Measurements from ENCODE around the gene KIF4A.
"Not testable (repeated sequence)": the region's sequence is repeated elsewhere in the genome, so short reads cannot be mapped to it uniquely, and the experiment has no call there.

Gene KIF4A

GRCh38 chrX:70352496-70352895, 62.6 kb downstream of the KIF4A start:
- DNase-seq (ENCODE audit: insufficient read length, low spot score) (no peak), FAIRE-seq (no peak)
- TF ChIP-seq, protein P1, sequence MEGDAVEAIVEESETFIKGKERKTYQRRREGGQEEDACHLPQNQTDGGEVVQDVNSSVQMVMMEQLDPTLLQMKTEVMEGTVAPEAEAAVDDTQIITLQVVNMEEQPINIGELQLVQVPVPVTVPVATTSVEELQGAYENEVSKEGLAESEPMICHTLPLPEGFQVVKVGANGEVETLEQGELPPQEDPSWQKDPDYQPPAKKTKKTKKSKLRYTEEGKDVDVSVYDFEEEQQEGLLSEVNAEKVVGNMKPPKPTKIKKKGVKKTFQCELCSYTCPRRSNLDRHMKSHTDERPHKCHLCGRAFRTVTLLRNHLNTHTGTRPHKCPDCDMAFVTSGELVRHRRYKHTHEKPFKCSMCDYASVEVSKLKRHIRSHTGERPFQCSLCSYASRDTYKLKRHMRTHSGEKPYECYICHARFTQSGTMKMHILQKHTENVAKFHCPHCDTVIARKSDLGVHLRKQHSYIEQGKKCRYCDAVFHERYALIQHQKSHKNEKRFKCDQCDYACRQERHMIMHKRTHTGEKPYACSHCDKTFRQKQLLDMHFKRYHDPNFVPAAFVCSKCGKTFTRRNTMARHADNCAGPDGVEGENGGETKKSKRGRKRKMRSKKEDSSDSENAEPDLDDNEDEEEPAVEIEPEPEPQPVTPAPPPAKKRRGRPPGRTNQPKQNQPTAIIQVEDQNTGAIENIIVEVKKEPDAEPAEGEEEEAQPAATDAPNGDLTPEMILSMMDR (IDR thresholded peaks at IDR 0.05; ENCODE audit: insufficient read depth, missing control alignments) = no peak

DNA sequence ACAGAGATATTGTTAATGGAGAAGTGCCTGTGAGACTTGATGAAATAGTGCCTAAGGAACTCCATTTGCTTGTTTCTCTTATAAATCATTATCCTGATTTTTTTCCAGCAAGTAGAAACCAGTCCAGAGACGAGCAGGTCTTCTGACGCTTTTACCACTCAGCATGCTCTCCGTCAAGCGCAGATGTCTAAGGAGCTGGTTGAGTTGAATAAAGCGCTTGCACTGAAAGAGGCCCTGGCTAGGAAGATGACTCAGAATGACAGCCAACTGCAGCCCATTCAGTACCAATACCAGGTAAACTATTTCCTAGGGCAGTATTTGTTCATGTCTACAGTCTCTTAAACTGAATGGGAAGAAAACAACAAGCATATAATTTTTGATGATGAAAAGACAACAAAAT, 63.6 kb downstream of the KIF4A start:
- no peak for FAIRE-seq
- TF ChIP-seq, protein P1 (IDR thresholded peaks at IDR 0.05; ENCODE audit: insufficient read depth, missing control alignments) = no peak

GRCh38 chrX:70354716-70355115, 64.8 kb downstream of the KIF4A start:
- no peak for DNase-seq (ENCODE audit: insufficient read length, low spot score)
- TF ChIP-seq, protein P1 (IDR thresholded peaks at IDR 0.05; ENCODE audit: insufficient read depth, missing control alignments) = no peak
- FAIRE-seq = no peak

More for the DNA sequence above, 63.6 kb downstream of the KIF4A start:
- DNase-seq (ENCODE audit: insufficient read length, low spot score) = no peak

- FAIRE-seq = no peak
- TF ChIP-seq, protein P1 (IDR thresholded peaks at IDR 0.05; ENCODE audit: insufficient read depth, missing control alignments) = no peak
- DNase-seq (ENCODE audit: insufficient read length, low spot score) = no peak
Measured at GRCh38 chrX:70359458-70359857, 69.6 kb downstream of the KIF4A start.

DNA sequence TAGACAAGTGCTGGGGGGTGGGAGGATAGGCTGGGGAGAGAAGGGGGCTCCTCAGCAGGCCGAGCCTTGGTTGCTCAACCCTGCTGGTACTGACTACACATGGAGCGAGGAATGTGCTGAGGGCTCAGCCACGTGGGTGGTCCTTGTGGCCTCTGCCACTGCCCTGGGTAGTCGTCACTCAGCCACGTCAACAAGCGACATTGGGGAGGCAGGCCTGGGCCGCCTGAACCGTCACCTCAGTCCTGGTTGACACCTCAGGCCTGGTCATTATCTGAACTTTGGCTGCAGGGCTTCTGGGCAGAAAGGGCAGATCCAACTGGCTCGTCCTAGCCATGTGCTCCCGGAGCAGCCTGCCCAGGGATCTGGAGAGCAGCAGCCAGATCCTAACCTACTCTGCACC, 70.5 kb downstream of the KIF4A start:
- FAIRE-seq = no peak
- no peak for DNase-seq (ENCODE audit: insufficient read length, low spot score)
- TF ChIP-seq, protein P1 (IDR thresholded peaks at IDR 0.05; ENCODE audit: insufficient read depth, missing control alignments) = no peak

- DNase-seq (ENCODE audit: insufficient read length, low spot score); FAIRE-seq: not testable (repeated sequence)
Measured at GRCh38 chrX:70368731-70369130, 78.8 kb downstream of the KIF4A start.

GRCh38 chrX:70386235-70386634, 96.3 kb downstream of the KIF4A start:
- no peak for FAIRE-seq
- TF ChIP-seq, protein P1 (IDR thresholded peaks at IDR 0.05; ENCODE audit: insufficient read depth, missing control alignments) = no peak
- DNase-seq (ENCODE audit: insufficient read length, low spot score) = no peak

GRCh38 chrX:70398899-70399298, 109.0 kb downstream of the KIF4A start:
- TF ChIP-seq, protein P1 (IDR thresholded peaks at IDR 0.05; ENCODE audit: insufficient read depth, missing control alignments) = no peak
- FAIRE-seq = no peak
- no peak for DNase-seq (ENCODE audit: insufficient read length, low spot score)

- FAIRE-seq; DNase-seq (ENCODE audit: insufficient read length, low spot score): not testable (repeated sequence)
Measured at GRCh38 chrX:70400181-70400580, 110.3 kb downstream of the KIF4A start.

All from D721Med (cell line).